NCI-H1417 (cell line): ENCODE data around the gene ARHGAP20.

Experiments
- DNase-seq, 3 experiments: peaks; one replicate each; lab custom pipeline; 2025; lab: John Stamatoyannopoulos, UW

Gene ARHGAP20, protein sequence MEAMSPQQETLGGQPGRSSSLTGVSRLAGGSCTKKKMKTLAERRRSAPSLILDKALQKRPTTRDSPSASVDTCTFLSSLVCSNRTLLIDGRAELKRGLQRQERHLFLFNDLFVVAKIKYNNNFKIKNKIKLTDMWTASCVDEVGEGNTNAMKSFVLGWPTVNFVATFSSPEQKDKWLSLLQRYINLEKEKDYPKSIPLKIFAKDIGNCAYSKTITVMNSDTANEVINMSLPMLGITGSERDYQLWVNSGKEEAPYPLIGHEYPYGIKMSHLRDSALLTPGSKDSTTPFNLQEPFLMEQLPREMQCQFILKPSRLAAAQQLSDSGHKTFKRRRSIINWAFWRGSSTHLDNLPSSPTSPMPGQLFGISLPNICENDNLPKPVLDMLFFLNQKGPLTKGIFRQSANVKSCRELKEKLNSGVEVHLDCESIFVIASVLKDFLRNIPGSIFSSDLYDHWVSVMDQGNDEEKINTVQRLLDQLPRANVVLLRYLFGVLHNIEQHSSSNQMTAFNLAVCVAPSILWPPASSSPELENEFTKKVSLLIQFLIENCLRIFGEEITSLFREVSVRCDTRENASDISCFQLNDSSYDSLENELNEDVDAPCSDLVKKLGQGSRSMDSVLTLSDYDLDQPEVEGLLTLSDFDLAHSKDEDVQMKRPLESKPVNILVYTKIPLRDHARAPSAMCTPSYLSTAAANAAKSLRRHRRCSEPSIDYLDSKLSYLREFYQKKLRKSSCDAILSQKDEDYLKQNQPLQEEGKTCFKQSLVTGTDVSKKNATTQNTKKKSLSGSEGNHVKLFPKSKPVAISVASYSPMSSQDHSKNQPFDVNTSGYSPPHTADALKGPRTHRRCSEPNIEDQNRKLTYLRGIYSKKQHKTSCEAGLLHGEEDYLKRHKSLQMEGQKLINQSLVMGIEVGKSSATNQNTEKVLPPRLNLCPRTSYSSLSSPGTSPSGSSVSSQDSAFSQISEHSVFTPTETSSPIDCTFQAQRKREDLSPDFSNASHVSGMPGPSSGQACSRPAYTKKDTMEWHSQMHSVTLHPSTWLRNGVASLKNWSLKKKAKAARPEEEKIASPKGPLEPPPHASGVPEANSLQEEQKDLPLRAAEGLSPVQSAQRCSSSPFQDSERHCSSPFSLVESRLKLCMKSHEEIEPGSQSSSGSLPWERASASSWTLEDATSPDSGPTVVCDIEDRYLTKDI

GRCh38 chr11:110711776-110712658 is at the start of gene ARHGAP20:
TSS of gene ARHGAP20 (minus strand) at chr11:110712437. CDS start at chr11:110712231, 206 bp downstream.
- DNase-seq: peak; percentile 17 to 87 (median 86)

DNA sequence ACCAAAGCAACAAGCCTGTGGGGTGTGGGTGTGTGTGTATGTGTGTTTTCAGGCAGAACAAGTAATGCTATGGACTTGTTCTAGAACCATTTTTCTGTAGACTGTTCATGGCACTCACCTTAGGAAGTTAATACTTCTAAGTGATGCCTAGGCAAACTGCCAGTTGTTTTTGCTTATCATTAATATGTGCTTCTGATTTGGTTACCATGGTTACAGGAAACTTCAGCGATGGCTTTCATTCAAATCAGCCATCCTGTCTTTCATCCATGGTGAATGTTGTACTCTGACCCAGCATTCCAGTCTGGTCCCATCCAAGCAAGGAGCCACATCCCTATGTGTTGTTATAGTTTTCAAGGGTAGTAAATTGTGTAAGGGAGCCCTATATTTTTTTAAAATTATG is 49.8 kb upstream of the ARHGAP20 start:
- peak in 1 of 3 experiments; percentile 20 for DNase-seq

DNA sequence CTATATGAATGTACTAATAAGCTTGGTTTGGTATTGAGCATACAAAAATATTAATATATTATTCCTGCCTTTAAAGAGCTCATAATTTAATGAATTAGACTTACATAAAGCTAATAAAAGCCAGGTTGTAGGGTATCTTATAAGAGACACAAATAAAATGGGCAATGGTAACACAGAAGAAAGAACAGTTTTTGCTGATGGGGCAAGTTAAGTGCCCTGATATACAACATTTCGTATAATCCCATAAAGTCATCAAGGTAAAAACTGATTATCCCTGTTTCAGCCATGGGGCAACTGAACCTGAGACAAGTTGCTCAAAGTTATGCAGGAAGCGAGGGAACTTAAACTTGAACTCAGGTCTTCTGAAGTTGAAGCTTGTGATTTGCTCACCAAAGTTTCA is 48.9 kb upstream of the ARHGAP20 start:
- no peak for DNase-seq

DNA sequence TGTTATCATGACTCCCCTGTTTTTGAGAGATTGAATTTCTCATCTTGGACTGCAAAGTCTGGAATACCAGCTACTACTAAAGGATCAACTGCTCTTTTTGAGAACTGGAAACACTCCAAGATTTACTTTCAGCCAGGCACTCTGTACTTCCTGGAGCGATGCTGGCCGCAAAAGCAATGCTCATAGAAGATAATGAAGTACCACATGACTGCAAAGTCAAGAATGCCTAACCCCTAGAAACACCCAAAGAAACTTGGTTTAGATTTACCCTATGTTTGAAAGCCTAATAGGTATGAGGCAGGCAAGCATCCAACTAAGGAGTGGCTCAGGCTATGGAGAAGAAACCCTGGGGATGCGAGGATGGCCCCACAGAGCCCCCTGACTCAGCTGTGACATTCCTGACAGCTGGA is 47.7 kb upstream of the ARHGAP20 start:
- peak in 1 of 3 experiments; percentile 59 for DNase-seq

DNA sequence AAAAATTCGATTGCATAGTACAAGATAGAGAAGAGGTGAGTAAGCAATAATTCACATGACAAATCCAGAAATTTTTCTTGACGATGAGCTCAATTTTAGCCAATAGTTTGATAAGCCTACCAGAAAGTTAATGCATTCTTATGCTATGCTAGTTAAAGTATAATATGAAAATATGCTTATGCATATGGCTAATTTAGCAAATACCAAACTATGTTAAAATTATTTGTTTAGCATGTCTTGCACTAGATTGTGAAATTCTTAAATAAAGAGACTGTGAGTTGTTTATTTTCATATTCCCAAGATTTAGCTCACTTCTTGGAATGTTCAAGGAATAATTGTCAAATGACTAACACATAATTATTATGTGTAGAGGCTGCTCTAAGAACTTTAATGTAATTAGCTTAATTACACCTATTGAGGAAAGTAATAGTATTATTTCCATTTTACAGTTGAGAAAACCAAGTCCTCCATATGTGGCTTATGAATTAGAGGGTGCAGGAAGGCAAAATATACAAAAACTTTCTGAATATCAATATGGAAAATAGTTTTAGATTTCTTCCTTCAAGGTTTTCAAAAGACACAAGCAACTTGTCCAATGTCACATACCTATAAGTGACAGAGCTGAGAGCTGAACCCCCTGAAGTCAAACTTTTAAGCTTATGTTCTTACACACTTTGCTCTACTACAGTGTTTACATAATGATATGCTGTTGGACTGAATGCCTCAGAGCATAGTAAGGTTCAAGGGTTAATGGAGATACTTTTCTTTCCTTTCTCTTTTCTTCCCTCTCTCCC is 45.9 kb upstream of the ARHGAP20 start:
- DNase-seq: no peak

GRCh38 chr11:110757066-110757465 is 44.8 kb upstream of the ARHGAP20 start:
- no peak for DNase-seq

GRCh38 chr11:110755941-110756340 is 43.7 kb upstream of the ARHGAP20 start:
- no peak for DNase-seq

DNA sequence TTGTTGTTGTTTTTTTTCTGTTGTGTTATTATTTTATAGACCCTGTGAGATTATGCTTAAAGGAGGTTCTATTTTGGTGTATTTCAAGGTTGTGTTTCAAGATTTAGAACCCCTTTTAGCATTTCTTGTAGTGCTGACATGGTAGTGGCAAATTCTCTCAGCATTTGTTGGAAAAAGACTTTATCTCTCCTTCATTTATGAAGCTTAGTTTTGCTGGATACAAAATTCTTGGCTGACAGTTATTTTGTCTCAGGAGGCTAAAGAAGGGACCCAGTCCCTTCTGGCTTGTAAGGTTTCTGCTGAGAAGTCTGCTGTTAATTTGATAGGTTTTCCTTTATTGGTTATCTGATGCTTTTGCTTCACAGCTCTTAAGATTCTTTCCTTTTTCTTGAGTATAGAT is 40.7 kb upstream of the ARHGAP20 start:
- DNase-seq: no peak

- DNase-seq: no peak
These were observed 37.9 kb upstream of the ARHGAP20 start for GRCh38 chr11:110750100-110750499.

DNA sequence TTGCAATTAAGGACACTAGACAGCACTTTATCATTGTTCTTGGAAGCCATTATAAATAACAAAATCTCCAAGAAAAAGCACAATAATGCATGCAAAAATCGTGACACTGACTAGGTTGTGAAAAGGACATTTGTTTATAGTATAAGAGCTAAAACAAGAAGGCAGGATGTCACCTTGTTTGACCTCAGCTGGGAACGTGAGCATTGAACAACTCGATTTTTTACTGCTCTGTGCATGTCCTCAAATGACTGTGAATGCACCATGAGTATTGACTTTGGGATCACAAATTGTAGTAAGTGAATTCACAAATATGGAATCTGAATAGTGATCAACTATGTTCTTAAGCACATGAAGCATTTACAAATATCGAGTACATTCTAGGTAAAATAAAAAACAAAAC is 35.3 kb upstream of the ARHGAP20 start:
- DNase-seq: peak in 1 of 3 experiments; percentile 25

DNA sequence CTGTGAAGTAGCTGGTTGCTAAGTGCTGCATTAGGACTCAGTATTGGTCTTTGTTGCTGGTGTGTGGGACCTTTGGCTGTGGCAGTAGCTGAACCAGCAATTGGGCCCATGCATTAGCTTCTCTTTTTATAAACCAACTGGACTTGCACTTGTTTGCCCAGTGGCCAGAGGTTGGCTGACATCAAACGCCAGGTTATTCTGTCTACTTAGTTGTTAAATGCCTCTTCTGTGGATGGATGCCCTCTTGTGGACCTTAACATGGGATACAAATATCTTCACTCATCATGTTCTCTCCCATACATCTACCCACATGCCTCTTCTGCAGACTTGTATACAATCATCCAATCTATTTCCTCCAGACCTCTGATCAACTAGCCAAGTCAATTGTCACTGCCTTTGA is 26.4 kb upstream of the ARHGAP20 start:
- no peak for DNase-seq

- no peak for DNase-seq
These were observed 25.4 kb upstream of the ARHGAP20 start for GRCh38 chr11:110737593-110737992.

DNA sequence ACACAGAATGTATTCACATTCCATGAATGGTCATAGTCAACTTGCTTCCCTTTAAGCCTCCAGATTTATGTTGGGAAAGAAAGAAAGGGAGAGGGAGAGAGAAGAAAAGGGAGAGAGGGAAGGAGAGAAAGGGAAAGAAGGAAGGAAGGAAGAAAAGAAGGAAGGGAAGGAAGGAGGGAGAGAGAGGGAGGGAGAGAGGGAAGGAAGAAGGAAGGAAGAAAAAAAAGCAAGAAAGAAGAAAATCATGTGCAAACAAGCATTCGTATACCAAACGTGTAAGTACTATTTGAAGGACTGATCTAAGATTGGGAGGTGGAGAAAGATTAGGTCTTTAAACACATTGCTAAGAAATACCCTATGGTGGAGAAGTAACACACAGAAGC is 23.9 kb upstream of the ARHGAP20 start:
- no peak for DNase-seq

GRCh38 chr11:110735455-110736170 is 23.4 kb upstream of the ARHGAP20 start:
- DNase-seq: peak in 1 of 3 experiments; percentile 40

DNA sequence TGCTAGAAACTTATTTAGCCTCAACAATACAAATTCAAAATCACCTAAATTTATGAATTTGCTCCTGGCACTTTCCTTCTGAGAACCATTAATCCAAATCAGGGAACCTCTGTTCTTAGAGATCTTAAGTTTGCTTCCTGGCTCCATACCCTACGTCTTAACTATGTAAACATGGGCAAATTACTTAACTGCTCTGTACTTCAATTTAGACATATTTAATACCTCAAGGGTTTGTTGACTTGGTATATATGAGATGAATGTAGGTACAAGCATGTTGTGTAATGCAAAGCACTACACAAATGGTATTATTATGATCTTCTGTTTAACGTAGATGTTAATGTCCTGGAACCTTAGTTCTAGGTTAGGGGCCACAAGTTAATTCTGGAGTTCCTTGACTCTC is 22.6 kb upstream of the ARHGAP20 start:
- DNase-seq: peak in 1 of 3 experiments; percentile 35

DNA sequence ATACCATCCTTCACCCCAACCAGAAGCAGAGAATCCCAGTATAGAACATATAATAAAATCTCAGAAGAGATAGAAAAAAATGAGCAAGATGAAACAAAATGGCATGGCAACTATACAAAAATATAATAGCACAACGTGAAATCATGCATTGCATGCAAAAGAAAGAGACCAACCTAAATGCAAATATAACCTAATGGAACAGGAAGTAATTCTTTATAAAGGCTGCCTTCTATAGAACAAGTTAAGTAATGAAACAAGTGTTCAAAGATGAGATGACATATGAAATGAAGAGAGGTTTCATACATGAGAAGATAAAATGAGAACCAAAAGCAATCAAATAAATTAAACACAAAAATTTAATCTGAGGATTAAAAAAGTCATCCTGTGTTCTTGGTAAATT is 18.5 kb upstream of the ARHGAP20 start:
- DNase-seq: no peak

DNA sequence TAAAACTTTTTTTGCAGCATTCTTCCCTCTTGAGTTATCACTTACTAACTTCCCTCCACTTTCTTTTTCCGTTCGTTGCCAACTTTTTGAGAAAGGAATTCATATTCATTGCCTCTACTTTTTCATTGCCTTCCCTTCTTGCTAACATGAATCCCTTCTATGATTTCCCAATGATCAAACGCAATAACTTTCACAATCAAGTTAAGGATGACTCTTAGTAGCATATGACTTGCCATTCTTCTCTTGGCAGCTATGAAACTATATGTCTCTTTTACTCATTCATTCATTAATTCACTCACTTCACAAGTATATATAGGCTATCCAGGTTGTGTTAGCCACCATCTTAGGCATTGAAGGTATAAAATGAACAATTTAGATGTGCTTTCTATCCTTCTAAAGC is 16.6 kb upstream of the ARHGAP20 start:
- DNase-seq: no peak

DNA sequence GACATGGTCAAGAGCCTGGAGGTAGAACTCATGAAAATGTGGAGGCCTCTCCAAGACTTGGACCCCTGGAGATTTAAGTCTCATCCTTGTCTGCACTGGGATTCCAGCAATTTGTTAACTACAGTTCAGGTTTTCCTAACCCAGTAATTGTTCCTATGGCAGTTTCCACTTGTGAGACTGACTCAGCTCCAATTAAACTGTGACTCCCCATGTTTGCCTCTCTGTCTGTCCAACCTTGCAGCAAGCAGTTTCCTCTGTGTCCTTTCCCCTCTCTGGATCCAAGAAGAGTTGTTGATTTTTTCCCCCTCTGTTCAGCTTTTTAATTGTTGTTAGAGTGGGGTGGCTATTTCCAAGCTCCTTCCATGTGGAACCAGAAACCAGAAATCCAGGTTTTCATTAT is 16.2 kb upstream of the ARHGAP20 start:
- DNase-seq: no peak

GRCh38 chr11:110724358-110724757 is 12.1 kb upstream of the ARHGAP20 start:
- DNase-seq: no peak
